SK-N-SH (cell line): ENCODE data around the gene ZBTB43. TPM values are rescaled to one million over a fixed set of nuclear protein-coding genes. Genes with fewer than 3 reads are reported as not detected.

Experiments
- CTCF ChIA-PET: fragments of 300-600, 350-600 bp; formaldehyde crosslinking; extraction: SDS; loops from one replicate; lab custom pipeline; 2021; lab: Yijun Ruan, JAX
- POLR2A ChIA-PET: fragments of 350-600 bp; sonication (Branson Sonifier 250); formaldehyde crosslinking; extraction: SDS; loops from one replicate; lab custom pipeline; 2020; ENCODE audit warnings: antibody characterized with exemption, inconsistent platforms; lab: Yijun Ruan, JAX
- DNase-seq: peaks from one replicate; pipeline ENCODE4 v3.0.0; 2012
- H2AFZ ChIP-seq: fragments of 200-600 bp; sonication (generic); 2 replicates; pipeline ENCODE4 v1.8.1; 2016; ENCODE audit warnings: antibody characterized with exemption, mild to moderate bottlenecking, low read depth
- H3F3A ChIP-seq: fragments of 200-600 bp; sonication (generic); replicated peaks from 2 replicates; pipeline ENCODE3; 2016; ENCODE audit warnings: antibody characterized with exemption, mild to moderate bottlenecking; ENCODE audit not compliant: insufficient read depth
- H3K27ac ChIP-seq, 2 experiments: fragments of 200-500 bp in 1 of 2; fragments of 200-600 bp in 1 of 2; sonication (Bioruptor generic) in 1 of 2; sonication (generic), shearing (Covaris generic) in 1 of 2; 2 replicates each; pipeline versions ENCODE4 v1.5.1 to v1.6.1; 2014 to 2016; ENCODE audit warnings: low read depth in 2 of 2, inconsistent platforms in 1 of 2, low read length in 1 of 2, mild to moderate bottlenecking in 1 of 2, mixed read lengths in 1 of 2
- H3K27me3 ChIP-seq: fragments of 200-600 bp; sonication (generic), shearing (Covaris generic); 2 replicates; pipeline ENCODE4 v1.6.1; 2016; ENCODE audit warnings: mixed run types; ENCODE audit not compliant: insufficient read depth
- H3K36me3 ChIP-seq, 2 experiments: fragments of 200-500 bp in 1 of 2; fragments of 200-600 bp in 1 of 2; sonication (Bioruptor generic) in 1 of 2; sonication (generic) in 1 of 2; replicated peaks in 1 of 2; 2 replicates each; pipeline versions ENCODE3 to v1.5.1; 2014 to 2016; ENCODE audit warnings: low read length in 1 of 2, mild to moderate bottlenecking in 1 of 2; ENCODE audit not compliant: insufficient read depth in 2 of 2, control insufficient read depth in 1 of 2
- H3K4me1 ChIP-seq, 2 experiments: fragments of 200-500 bp in 1 of 2; fragments of 200-600 bp in 1 of 2; sonication (Bioruptor generic) in 1 of 2; sonication (generic), shearing (Covaris generic) in 1 of 2; 2 replicates each; pipeline versions ENCODE4 v1.5.1 to v1.6.1; 2014 to 2016; ENCODE audit warnings: low read depth in 1 of 2, low read length in 1 of 2, mixed run types in 1 of 2; ENCODE audit not compliant: insufficient read depth in 2 of 2, control insufficient read depth in 1 of 2
- H3K4me2 ChIP-seq: fragments of 200-600 bp; sonication (generic), shearing (Covaris generic); 2 replicates; pipeline ENCODE4 v1.6.1; 2017; ENCODE audit warnings: mixed run types
- H3K4me3 ChIP-seq, 2 experiments: fragments of 200-500 bp in 1 of 2; fragments of 200-600 bp in 1 of 2; sonication (Bioruptor generic) in 1 of 2; sonication (generic), shearing (Covaris generic) in 1 of 2; 2 replicates each; pipeline versions ENCODE4 v1.5.1 to v1.8.1; 2014 to 2016; ENCODE audit warnings: low read depth in 2 of 2, inconsistent platforms in 1 of 2, low read length in 1 of 2, mild to moderate bottlenecking in 1 of 2, mixed read lengths in 1 of 2, moderate library complexity in 1 of 2
- H3K79me2 ChIP-seq: fragments of 200-600 bp; sonication (generic); 2 replicates; pipeline ENCODE4 v1.8.1; 2017; ENCODE audit warnings: mild to moderate bottlenecking; ENCODE audit not compliant: insufficient read depth
- H3K9ac ChIP-seq: fragments of 200-600 bp; sonication (generic); 2 replicates; pipeline ENCODE4 v1.6.1; 2017; ENCODE audit warnings: mixed run types
- H3K9me2 ChIP-seq: fragments of 200-600 bp; sonication (generic); 2 replicates; pipeline ENCODE4 v1.6.1; 2017; ENCODE audit warnings: mixed run types
- H3K9me3 ChIP-seq: fragments of 200-600 bp; sonication (generic); 2 replicates; pipeline ENCODE4 v1.6.1; 2017; ENCODE audit warnings: mixed run types, mild to moderate bottlenecking, moderate library complexity
- H4K20me1 ChIP-seq: fragments of 200-600 bp; sonication (generic); 2 replicates; pipeline ENCODE4 v1.6.1; 2017; ENCODE audit warnings: mild to moderate bottlenecking, mixed run types; ENCODE audit not compliant: insufficient read depth
- CTCF ChIP-seq: fragments of 200-600 bp; sonication (generic); IDR thresholded peaks from 2 replicates; pipeline ENCODE4 v1.6.1; 2017; ENCODE audit warnings: antibody characterized with exemption, mild to moderate bottlenecking, moderate library complexity
- EZH2phosphoT487 ChIP-seq: fragments of 200-600 bp; sonication (generic); IDR thresholded peaks from 2 replicates; pipeline ENCODE4 v1.6.1; 2017; ENCODE audit warnings: low read depth, mixed run types, mild to moderate bottlenecking, antibody characterized with exemption, moderate library complexity, borderline replicate concordance
- FOXM1 ChIP-seq: IDR thresholded peaks from 2 replicates; pipeline ENCODE4 v1.4.0; 2012; ENCODE audit warnings: low read depth, mild to moderate bottlenecking
- GABPA ChIP-seq: IDR thresholded peaks from 2 replicates; pipeline ENCODE4 v1.4.0; 2012; ENCODE audit warnings: low read depth, mild to moderate bottlenecking
- IRF3 ChIP-seq: fragments of 150-350 bp; IDR thresholded peaks from 2 replicates; pipeline ENCODE4 v1.6.1; 2016; ENCODE audit warnings: mild to moderate bottlenecking, low read depth, low read length
- MAX ChIP-seq: IDR thresholded peaks from 2 replicates; pipeline ENCODE4 v1.4.0; 2012; ENCODE audit warnings: low read depth
- MXI1 ChIP-seq: IDR thresholded peaks from 2 replicates; pipeline ENCODE4 v1.6.1; 2012; ENCODE audit warnings: mild to moderate bottlenecking, low read depth, low read length, improper control_type of control experiment
- RAD21 ChIP-seq: IDR thresholded peaks from 2 replicates; pipeline ENCODE4 v1.6.1; 2012; ENCODE audit warnings: mild to moderate bottlenecking, low read length
- REST ChIP-seq: IDR thresholded peaks from 2 replicates; pipeline ENCODE4 v1.6.1; 2012; ENCODE audit warnings: mild to moderate bottlenecking, low read depth, low read length, moderate library complexity
- RXRA ChIP-seq: IDR thresholded peaks from 2 replicates; pipeline ENCODE4 v1.4.0; 2012; ENCODE audit warnings: low read depth, mild to moderate bottlenecking, borderline replicate concordance
- SMC3 ChIP-seq: IDR thresholded peaks from 2 replicates; pipeline ENCODE4 v1.6.1; 2012; ENCODE audit warnings: low read depth, low read length, improper control_type of control experiment
- WGBS: methylation state at CpG from one replicate; pipeline ENCODE4 v1.1.6; 2017; ENCODE audit warnings: low lambda C conversion rate; 5-methylcytosine and 5-hydroxymethylcytosine counted together
- polyA plus RNA-seq, 3 experiments: library from polyadenylated mRNA; depleted of rRNA; stranded (reverse); fragments of >200 nt; gene quantifications; 2 replicates each; pipeline ENCODE4 v1.2.3, GENCODE V29; 2012

Gene ZBTB43
- polyA plus RNA-seq, 1 of the 3 experiments (the other 2 are of a cell fraction): 3.5 TPM

GRCh38 chr9:126763130-126763764 lies 41.6 kb upstream of the ZBTB43 start:
- no peak overlapping the region for H2AFZ ChIP-seq
- no peaks in the 10 kb centered on the region for H3K79me2 ChIP-seq
- no peak for TF ChIP-seq GABPA
- no peak for TF ChIP-seq REST
- no peak for TF ChIP-seq SMC3
- TF ChIP-seq RAD21: no peak
- TF ChIP-seq MXI1: no peak
- TF ChIP-seq MAX: no peak
- TF ChIP-seq FOXM1: no peak
- TF ChIP-seq RXRA: no peak
- no peak for TF ChIP-seq CTCF
- TF ChIP-seq IRF3: no peak
- TF ChIP-seq EZH2phosphoT487: no peak
- no peak overlapping the region for H3K4me3 ChIP-seq
- H3K27me3 ChIP-seq: 0 out of 2 replicates have a peak, but pooled peaks cover 5% of the 10 kb centered on the region
- DNase-seq: peak; percentile 42
- no peaks in the 10 kb centered on the region for H3K9me2 ChIP-seq
- 72% methylated on average over 7 of the region's 7 CpGs for WGBS
- CTCF ChIA-PET: interaction anchor here (1.0 to 3.6 kb wide), 3 partner anchors 11 to 18 kb away, joined by 3 to 13 read pairs (median 3); no protein-coding TSS in a partner anchor
- no peaks in the 10 kb centered on the region for H3F3A ChIP-seq
- H3K9ac ChIP-seq: no peak overlapping the region
- no peaks in the 10 kb centered on the region for H3K9me3 ChIP-seq
- POLR2A ChIA-PET: interaction anchor here (1.4 kb wide), 1 partner anchor 10 kb away, joined by 3 read pairs; no protein-coding TSS in a partner anchor
- H3K27ac ChIP-seq: no peak overlapping the region
- no peaks in the 10 kb centered on the region for H3K4me1 ChIP-seq
- H3K4me2 ChIP-seq: no peak overlapping the region
- no peaks in the 10 kb centered on the region for H3K36me3 ChIP-seq
- no peaks in the 10 kb centered on the region for H4K20me1 ChIP-seq
